Measurements from ENCODE around the gene MSH5. TPM values are rescaled to one million over a fixed set of nuclear protein-coding genes. Genes with fewer than 3 reads are reported as not detected.

Gene MSH5
- total and polyA plus RNA-seq, 9 of the 15 experiments (the other 6 are each of a cell fraction or from before 2014, with no cell fraction given): 12.5 to 104 (median 46.6) TPM

DNA sequence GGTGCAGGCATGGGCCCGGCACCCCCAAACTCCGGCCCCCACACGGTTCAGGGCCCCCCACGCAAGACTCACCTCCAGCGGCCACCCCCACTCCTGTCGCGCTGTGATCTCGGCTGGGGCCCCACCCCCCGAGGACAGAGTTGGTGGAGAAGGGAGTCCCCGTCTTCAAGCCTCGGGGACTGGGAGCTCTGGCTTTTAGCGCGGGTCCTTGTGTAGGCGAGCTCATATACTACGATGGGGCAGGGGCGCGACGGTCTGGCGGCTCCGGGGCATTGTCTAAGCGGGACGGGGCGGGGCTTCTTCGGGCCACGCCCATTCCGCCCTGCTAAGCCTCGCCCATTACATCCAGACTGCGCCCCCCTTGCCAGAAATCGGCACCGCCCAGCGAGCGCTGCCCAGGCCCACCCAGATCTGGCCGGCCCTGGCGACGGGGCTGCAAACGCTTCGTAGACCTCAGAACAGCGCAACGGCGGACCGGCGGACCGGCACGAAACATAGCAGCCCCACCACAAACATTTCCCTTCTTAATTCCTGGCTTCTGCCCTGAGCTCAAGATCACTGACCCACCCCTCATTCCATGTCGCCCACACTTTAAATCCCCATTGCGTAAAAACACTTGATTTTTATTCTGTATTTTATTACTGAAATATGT lies 9.7 kb upstream of the MSH5 start (continued):
- no peak for TF ChIP-seq IRF2 (CRISPR knock-in tag; IDR thresholded peaks at IDR 0.05)
- TF ChIP-seq NBN (IDR thresholded peaks at IDR 0.05; ENCODE audit: low read depth): no peak
- TF ChIP-seq, protein P1, sequence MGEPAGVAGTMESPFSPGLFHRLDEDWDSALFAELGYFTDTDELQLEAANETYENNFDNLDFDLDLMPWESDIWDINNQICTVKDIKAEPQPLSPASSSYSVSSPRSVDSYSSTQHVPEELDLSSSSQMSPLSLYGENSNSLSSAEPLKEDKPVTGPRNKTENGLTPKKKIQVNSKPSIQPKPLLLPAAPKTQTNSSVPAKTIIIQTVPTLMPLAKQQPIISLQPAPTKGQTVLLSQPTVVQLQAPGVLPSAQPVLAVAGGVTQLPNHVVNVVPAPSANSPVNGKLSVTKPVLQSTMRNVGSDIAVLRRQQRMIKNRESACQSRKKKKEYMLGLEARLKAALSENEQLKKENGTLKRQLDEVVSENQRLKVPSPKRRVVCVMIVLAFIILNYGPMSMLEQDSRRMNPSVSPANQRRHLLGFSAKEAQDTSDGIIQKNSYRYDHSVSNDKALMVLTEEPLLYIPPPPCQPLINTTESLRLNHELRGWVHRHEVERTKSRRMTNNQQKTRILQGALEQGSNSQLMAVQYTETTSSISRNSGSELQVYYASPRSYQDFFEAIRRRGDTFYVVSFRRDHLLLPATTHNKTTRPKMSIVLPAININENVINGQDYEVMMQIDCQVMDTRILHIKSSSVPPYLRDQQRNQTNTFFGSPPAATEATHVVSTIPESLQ (CRISPR knock-in tag; IDR thresholded peaks at IDR 0.05): 0 out of 2 replicates have a peak, but pooled peaks have one; percentile 10
- TF ChIP-seq, protein P2, sequence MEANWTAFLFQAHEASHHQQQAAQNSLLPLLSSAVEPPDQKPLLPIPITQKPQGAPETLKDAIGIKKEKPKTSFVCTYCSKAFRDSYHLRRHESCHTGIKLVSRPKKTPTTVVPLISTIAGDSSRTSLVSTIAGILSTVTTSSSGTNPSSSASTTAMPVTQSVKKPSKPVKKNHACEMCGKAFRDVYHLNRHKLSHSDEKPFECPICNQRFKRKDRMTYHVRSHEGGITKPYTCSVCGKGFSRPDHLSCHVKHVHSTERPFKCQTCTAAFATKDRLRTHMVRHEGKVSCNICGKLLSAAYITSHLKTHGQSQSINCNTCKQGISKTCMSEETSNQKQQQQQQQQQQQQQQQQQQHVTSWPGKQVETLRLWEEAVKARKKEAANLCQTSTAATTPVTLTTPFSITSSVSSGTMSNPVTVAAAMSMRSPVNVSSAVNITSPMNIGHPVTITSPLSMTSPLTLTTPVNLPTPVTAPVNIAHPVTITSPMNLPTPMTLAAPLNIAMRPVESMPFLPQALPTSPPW (CRISPR knock-in tag; IDR thresholded peaks at IDR 0.05): no peak
- TF ChIP-seq, protein P3, sequence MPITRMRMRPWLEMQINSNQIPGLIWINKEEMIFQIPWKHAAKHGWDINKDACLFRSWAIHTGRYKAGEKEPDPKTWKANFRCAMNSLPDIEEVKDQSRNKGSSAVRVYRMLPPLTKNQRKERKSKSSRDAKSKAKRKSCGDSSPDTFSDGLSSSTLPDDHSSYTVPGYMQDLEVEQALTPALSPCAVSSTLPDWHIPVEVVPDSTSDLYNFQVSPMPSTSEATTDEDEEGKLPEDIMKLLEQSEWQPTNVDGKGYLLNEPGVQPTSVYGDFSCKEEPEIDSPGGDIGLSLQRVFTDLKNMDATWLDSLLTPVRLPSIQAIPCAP (CRISPR knock-in tag; IDR thresholded peaks at IDR 0.05; ENCODE audit: borderline replicate concordance): peak; percentile 72; the same call in 1 of the 2 replicates
- TF ChIP-seq ZNF561 (CRISPR knock-in tag; conservative IDR thresholded peaks at IDR 0.05): peak; percentile 94
- no peak for TF ChIP-seq STAG1 (CRISPR knock-in tag; IDR thresholded peaks at IDR 0.05; ENCODE audit: borderline replicate concordance)
- TF ChIP-seq, protein P4, sequence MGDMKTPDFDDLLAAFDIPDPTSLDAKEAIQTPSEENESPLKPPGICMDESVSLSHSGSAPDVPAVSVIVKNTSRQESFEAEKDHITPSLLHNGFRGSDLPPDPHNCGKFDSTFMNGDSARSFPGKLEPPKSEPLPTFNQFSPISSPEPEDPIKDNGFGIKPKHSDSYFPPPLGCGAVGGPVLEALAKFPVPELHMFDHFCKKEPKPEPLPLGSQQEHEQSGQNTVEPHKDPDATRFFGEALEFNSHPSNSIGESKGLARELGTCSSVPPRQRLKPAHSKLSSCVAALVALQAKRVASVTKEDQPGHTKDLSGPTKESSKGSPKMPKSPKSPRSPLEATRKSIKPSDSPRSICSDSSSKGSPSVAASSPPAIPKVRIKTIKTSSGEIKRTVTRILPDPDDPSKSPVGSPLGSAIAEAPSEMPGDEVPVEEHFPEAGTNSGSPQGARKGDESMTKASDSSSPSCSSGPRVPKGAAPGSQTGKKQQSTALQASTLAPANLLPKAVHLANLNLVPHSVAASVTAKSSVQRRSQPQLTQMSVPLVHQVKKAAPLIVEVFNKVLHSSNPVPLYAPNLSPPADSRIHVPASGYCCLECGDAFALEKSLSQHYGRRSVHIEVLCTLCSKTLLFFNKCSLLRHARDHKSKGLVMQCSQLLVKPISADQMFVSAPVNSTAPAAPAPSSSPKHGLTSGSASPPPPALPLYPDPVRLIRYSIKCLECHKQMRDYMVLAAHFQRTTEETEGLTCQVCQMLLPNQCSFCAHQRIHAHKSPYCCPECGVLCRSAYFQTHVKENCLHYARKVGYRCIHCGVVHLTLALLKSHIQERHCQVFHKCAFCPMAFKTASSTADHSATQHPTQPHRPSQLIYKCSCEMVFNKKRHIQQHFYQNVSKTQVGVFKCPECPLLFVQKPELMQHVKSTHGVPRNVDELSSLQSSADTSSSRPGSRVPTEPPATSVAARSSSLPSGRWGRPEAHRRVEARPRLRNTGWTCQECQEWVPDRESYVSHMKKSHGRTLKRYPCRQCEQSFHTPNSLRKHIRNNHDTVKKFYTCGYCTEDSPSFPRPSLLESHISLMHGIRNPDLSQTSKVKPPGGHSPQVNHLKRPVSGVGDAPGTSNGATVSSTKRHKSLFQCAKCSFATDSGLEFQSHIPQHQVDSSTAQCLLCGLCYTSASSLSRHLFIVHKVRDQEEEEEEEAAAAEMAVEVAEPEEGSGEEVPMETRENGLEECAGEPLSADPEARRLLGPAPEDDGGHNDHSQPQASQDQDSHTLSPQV (IDR thresholded peaks at IDR 0.05): no peak
- TF ChIP-seq SMAD3 (CRISPR knock-in tag; conservative IDR thresholded peaks at IDR 0.05): peak; percentile 97
- peak; percentile 91 for TF ChIP-seq POLR2G (IDR thresholded peaks at IDR 0.05; ENCODE audit: low read depth, low read length)
- TF ChIP-seq MTA2 (IDR thresholded peaks at IDR 0.05; ENCODE audit: low read depth): no peak
- TF ChIP-seq ZNF165 (CRISPR knock-in tag; IDR thresholded peaks at IDR 0.05; ENCODE audit: borderline replicate concordance): peak; percentile 91
- peak; percentile 100 for TF ChIP-seq PHB (CRISPR knock-in tag; IDR thresholded peaks at IDR 0.05)
- TF ChIP-seq, protein P5, sequence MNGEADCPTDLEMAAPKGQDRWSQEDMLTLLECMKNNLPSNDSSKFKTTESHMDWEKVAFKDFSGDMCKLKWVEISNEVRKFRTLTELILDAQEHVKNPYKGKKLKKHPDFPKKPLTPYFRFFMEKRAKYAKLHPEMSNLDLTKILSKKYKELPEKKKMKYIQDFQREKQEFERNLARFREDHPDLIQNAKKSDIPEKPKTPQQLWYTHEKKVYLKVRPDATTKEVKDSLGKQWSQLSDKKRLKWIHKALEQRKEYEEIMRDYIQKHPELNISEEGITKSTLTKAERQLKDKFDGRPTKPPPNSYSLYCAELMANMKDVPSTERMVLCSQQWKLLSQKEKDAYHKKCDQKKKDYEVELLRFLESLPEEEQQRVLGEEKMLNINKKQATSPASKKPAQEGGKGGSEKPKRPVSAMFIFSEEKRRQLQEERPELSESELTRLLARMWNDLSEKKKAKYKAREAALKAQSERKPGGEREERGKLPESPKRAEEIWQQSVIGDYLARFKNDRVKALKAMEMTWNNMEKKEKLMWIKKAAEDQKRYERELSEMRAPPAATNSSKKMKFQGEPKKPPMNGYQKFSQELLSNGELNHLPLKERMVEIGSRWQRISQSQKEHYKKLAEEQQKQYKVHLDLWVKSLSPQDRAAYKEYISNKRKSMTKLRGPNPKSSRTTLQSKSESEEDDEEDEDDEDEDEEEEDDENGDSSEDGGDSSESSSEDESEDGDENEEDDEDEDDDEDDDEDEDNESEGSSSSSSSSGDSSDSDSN (IDR thresholded peaks at IDR 0.05; ENCODE audit: borderline replicate concordance in 1 of 2, low read depth in 2 of 2, low read length in 2 of 2): 0 out of 4 replicates have a peak, but pooled peaks of 1 of the 2 experiments have one; percentile 60
- TF ChIP-seq SMARCA4 (IDR thresholded peaks at IDR 0.05): no peak
- TF ChIP-seq ZSCAN32 (CRISPR knock-in tag; IDR thresholded peaks at IDR 0.05): peak; percentile 97
- no peak for TF ChIP-seq RBM14 (IDR thresholded peaks at IDR 0.05; ENCODE audit: borderline replicate concordance, insufficient read depth, low read depth, low read length)
